H1 (cell line): Measurements from ENCODE around the gene HARS1. TPM values are rescaled to one million over a fixed set of nuclear protein-coding genes. Genes with fewer than 3 reads are reported as not detected.

Experiments used
- CTCF ChIA-PET: fragments of 300-600 bp; sonication (Branson Sonifier 250); formaldehyde crosslinking; loops from one replicate; lab custom pipeline; 2021; ENCODE audit not compliant: partially characterized antibody; lab: Charles Lee
- POLR2A ChIA-PET: fragments of 300-600 bp; sonication (Branson Sonifier 250); formaldehyde crosslinking; loops from one replicate; lab custom pipeline; 2021; ENCODE audit warnings: inconsistent platforms; ENCODE audit not compliant: partially characterized antibody; lab: Charles Lee
- DNase-seq, 2 experiments: peaks; one replicate each; pipeline versions ENCODE4 v3.0.0 to v3.0.0-alpha.2; 2010 to 2022; ENCODE audit warnings: low spot score in 2 of 2, low read depth in 1 of 2, mixed read lengths in 1 of 2
- FAIRE-seq: peaks from 2 replicates; lab custom pipeline; 2011; peaks lifted over from hg19 to GRCh38; lab: Jason Lieb, UNC
- H2AFZ ChIP-seq: 2 replicates; pipeline ENCODE4 v1.8.1; 2012; ENCODE audit warnings: low read length, inconsistent platforms
- H2AK5ac ChIP-seq: 2 replicates; pipeline ENCODE4 v1.6.1; 2013; ENCODE audit warnings: low read depth, low read length
- H2BK120ac ChIP-seq: replicated peaks from 2 replicates; pipeline ENCODE3; 2013; ENCODE audit warnings: low read depth, low read length, inconsistent platforms
- H2BK12ac ChIP-seq: 2 replicates; pipeline ENCODE4 v1.6.1; 2013; ENCODE audit warnings: low read depth, low read length
- H2BK15ac ChIP-seq: 2 replicates; pipeline ENCODE4 v1.6.1; 2013; ENCODE audit warnings: low read length
- H2BK20ac ChIP-seq: 2 replicates; pipeline ENCODE4 v1.6.1; 2013; ENCODE audit warnings: low read length
- H2BK5ac ChIP-seq: 2 replicates; pipeline ENCODE4 v1.6.1; 2013; ENCODE audit warnings: low read depth, low read length
- H3K14ac ChIP-seq: 2 replicates; pipeline ENCODE4 v1.6.1; 2013; ENCODE audit warnings: inconsistent platforms; ENCODE audit not compliant: insufficient read length
- H3K18ac ChIP-seq: 2 replicates; pipeline ENCODE4 v1.6.1; 2013; ENCODE audit warnings: low read length; ENCODE audit errors: extremely low read depth
- H3K23ac ChIP-seq: 2 replicates; pipeline ENCODE4 v1.6.1; 2013; ENCODE audit warnings: inconsistent platforms; ENCODE audit not compliant: insufficient read length
- H3K23me2 ChIP-seq: 2 replicates; pipeline ENCODE4 v1.6.1; 2013; ENCODE audit warnings: low read depth, low read length
- H3K27ac ChIP-seq: 2 replicates; pipeline ENCODE4 v1.6.1; 2011; ENCODE audit warnings: low read depth, low read length, inconsistent platforms
- H3K27me3 ChIP-seq, 4 experiments: replicated peaks in 1 of 4; 1 replicate in 1 of 4; 2 replicates in 3 of 4; pipeline versions ENCODE4 v1.6.1 to v1.8.1; 2011 to 2013; ENCODE audit warnings: low read length in 3 of 4, mild to moderate bottlenecking in 3 of 4, inconsistent platforms in 2 of 4, mixed read lengths in 2 of 4, moderate library complexity in 1 of 4; ENCODE audit not compliant: control insufficient read depth in 3 of 4, insufficient read depth in 3 of 4; ENCODE audit errors: extremely low read depth in 1 of 4
- H3K36me3 ChIP-seq, 4 experiments: 2 replicates each; pipeline versions ENCODE4 v1.6.1 to v1.8.1; 2011 to 2013; ENCODE audit warnings: mild to moderate bottlenecking in 4 of 4, low read length in 3 of 4, moderate library complexity in 2 of 4, control low read depth in 1 of 4, inconsistent platforms in 1 of 4; ENCODE audit not compliant: insufficient read depth in 4 of 4, control insufficient read depth in 2 of 4
- H3K4ac ChIP-seq: replicated peaks from 2 replicates; pipeline ENCODE3; 2013; ENCODE audit warnings: low read length, low read depth, mixed read lengths, inconsistent platforms; ENCODE audit not compliant: insufficient read length
- H3K4me1 ChIP-seq, 4 experiments: replicated peaks in 1 of 4; 1 replicate in 1 of 4; 2 replicates in 3 of 4; pipeline versions ENCODE4 v1.6.1 to v1.8.1; 2011 to 2013; ENCODE audit warnings: low read length in 3 of 4, inconsistent platforms in 2 of 4, mixed read lengths in 1 of 4; ENCODE audit not compliant: insufficient read depth in 4 of 4, control insufficient read depth in 3 of 4
- H3K4me2 ChIP-seq, 2 experiments: 2 replicates each; pipeline versions ENCODE4 v1.6.1 to v1.8.1; 2011 to 2013; ENCODE audit warnings: low read depth in 2 of 2, low read length in 2 of 2, control low read depth in 1 of 2, inconsistent platforms in 1 of 2, mild to moderate bottlenecking in 1 of 2; ENCODE audit not compliant: insufficient read depth in 1 of 2
- H3K4me3 ChIP-seq, 4 experiments: fragments of 200-600, 300-600 bp in 1 of 4; sonication (generic), shearing (Covaris generic), sonication (Bioruptor Twin) in 1 of 4; 2 replicates each; pipeline versions ENCODE4 v1.5.1 to v1.8.1; 2011 to 2016; ENCODE audit warnings: low read length in 4 of 4, low read depth in 3 of 4, control low read depth in 2 of 4, inconsistent platforms in 2 of 4, mild to moderate bottlenecking in 2 of 4, mixed read lengths in 1 of 4, moderate library complexity in 1 of 4; ENCODE audit not compliant: insufficient read depth in 2 of 4; ENCODE audit errors: extremely low read depth in 1 of 4
- H3K56ac ChIP-seq: replicated peaks from 2 replicates; pipeline ENCODE3; 2013; ENCODE audit warnings: low read depth, mild to moderate bottlenecking, mixed read lengths, low read length, inconsistent platforms; ENCODE audit not compliant: insufficient read length
- H3K79me1 ChIP-seq: 2 replicates; pipeline ENCODE4 v1.6.1; 2013; ENCODE audit warnings: low read depth, low read length, control low read depth
- H3K79me2 ChIP-seq, 2 experiments: 2 replicates each; pipeline versions ENCODE4 v1.6.1 to v1.8.1; 2012 to 2013; ENCODE audit warnings: low read length in 2 of 2, mild to moderate bottlenecking in 2 of 2, inconsistent platforms in 1 of 2; ENCODE audit not compliant: insufficient read depth in 2 of 2, control insufficient read depth in 1 of 2
- H3K9ac ChIP-seq, 4 experiments: replicated peaks in 1 of 4; 1 replicate in 1 of 4; 2 replicates in 3 of 4; pipeline versions ENCODE4 v1.6.1 to v1.8.1; 2011 to 2013; ENCODE audit warnings: low read depth in 3 of 4, low read length in 3 of 4, control low read depth in 2 of 4, mild to moderate bottlenecking in 2 of 4, moderate library complexity in 2 of 4, inconsistent platforms in 1 of 4; ENCODE audit errors: extremely low read depth in 1 of 4
- H3K9me3 ChIP-seq, 2 experiments: 2 replicates each; pipeline versions ENCODE4 v1.6.1 to v1.8.1; 2012 to 2013; ENCODE audit warnings: mild to moderate bottlenecking in 2 of 2, moderate library complexity in 2 of 2, control low read depth in 1 of 2, inconsistent platforms in 1 of 2, low read depth in 1 of 2, low read length in 1 of 2, mixed read lengths in 1 of 2; ENCODE audit not compliant: insufficient read depth in 2 of 2
- H4K20me1 ChIP-seq, 2 experiments: replicated peaks in 1 of 2; 2 replicates each; pipeline versions ENCODE3 to v1.8.1; 2011 to 2013; ENCODE audit warnings: inconsistent platforms in 2 of 2, low read length in 2 of 2, mild to moderate bottlenecking in 1 of 2; ENCODE audit not compliant: insufficient read depth in 2 of 2, control insufficient read depth in 1 of 2
- H4K5ac ChIP-seq: 2 replicates; pipeline ENCODE4 v1.6.1; 2013; ENCODE audit warnings: low read length, low read depth, mixed read lengths, inconsistent platforms; ENCODE audit not compliant: insufficient read length
- H4K8ac ChIP-seq: 2 replicates; pipeline ENCODE4 v1.8.0; 2013; ENCODE audit warnings: mild to moderate bottlenecking, moderate library complexity, low read length, inconsistent platforms; ENCODE audit not compliant: insufficient read depth; ENCODE audit errors: extremely low read depth
- H4K91ac ChIP-seq: replicated peaks from 2 replicates; pipeline ENCODE3; 2013; ENCODE audit warnings: low read length, mixed read lengths, inconsistent platforms; ENCODE audit not compliant: insufficient read length
- CEBPB ChIP-seq: IDR thresholded peaks from 2 replicates; pipeline ENCODE4 v1.6.1; 2012; ENCODE audit warnings: low read depth, low read length
- EGR1 ChIP-seq: IDR thresholded peaks from 2 replicates; pipeline ENCODE4 v1.6.1; 2011; ENCODE audit warnings: low read depth, low read length, borderline replicate concordance
- EZH2 ChIP-seq: fragments of 200-600 bp; sonication (generic); IDR thresholded peaks from 2 replicates; pipeline ENCODE4 v1.7.1; 2012; ENCODE audit warnings: low read depth, mild to moderate bottlenecking, moderate library complexity, low read length, inconsistent platforms; ENCODE audit not compliant: severe bottlenecking
- HDAC6 ChIP-seq: IDR thresholded peaks from one replicate; pipeline ENCODE4 v1.7.1; 2012; ENCODE audit warnings: low read depth, mild to moderate bottlenecking, inconsistent platforms, low read length, moderate library complexity
- JUN ChIP-seq: IDR thresholded peaks from 2 replicates; pipeline ENCODE4 v1.6.1; 2011; ENCODE audit warnings: low read depth, mild to moderate bottlenecking, improper control_type of control experiment, low read length
- NANOG ChIP-seq: IDR thresholded peaks from 2 replicates; pipeline ENCODE4 v1.6.1; 2011; ENCODE audit warnings: low read length, low read depth, mild to moderate bottlenecking, inconsistent platforms; ENCODE audit not compliant: insufficient read depth, poor library complexity, severe bottlenecking
- NRF1 ChIP-seq: IDR thresholded peaks from 2 replicates; pipeline ENCODE4 v1.6.1; 2011; ENCODE audit warnings: mild to moderate bottlenecking, low read depth, low read length, improper control_type of control experiment
- POLR2A ChIP-seq, 2 experiments: IDR thresholded peaks; 1 replicate in 1 of 2; 2 replicates in 1 of 2; pipeline ENCODE4 v1.6.1; 2011; ENCODE audit warnings: low read depth in 2 of 2, low read length in 2 of 2, mild to moderate bottlenecking in 2 of 2; ENCODE audit errors: control extremely low read depth in 1 of 2
- POU5F1 ChIP-seq: IDR thresholded peaks from 2 replicates; pipeline ENCODE4 v1.6.1; 2011; ENCODE audit warnings: low read depth, mild to moderate bottlenecking, low read length, moderate library complexity
- RNF2 ChIP-seq: fragments of 200-900, 300-1000 bp; sonication (generic); IDR thresholded peaks from 2 replicates; pipeline ENCODE4 v1.7.1; 2016; ENCODE audit warnings: borderline replicate concordance, low read depth, mild to moderate bottlenecking, antibody characterized with exemption, low read length; ENCODE audit not compliant: poor library complexity, severe bottlenecking; ENCODE audit errors: missing control alignments
- RXRA ChIP-seq: IDR thresholded peaks from 2 replicates; pipeline ENCODE4 v1.6.1; 2011; ENCODE audit warnings: low read depth, mild to moderate bottlenecking, low read length, moderate library complexity; ENCODE audit not compliant: insufficient read depth
- TCF12 ChIP-seq: IDR thresholded peaks from 2 replicates; pipeline ENCODE4 v1.6.1; 2011; ENCODE audit warnings: low read depth, mild to moderate bottlenecking, low read length
- WGBS, 2 experiments: shearing (Covaris generic) in 1 of 2; methylation state at CpG; one replicate each; pipeline versions ENCODE4 v1.1.6 to v1.1.7; 2013 to 2015; ENCODE audit warnings: low lambda C conversion rate in 2 of 2, mixed read lengths in 2 of 2, inconsistent platforms in 1 of 2, low coverage in 1 of 2, missing lambda C conversion rate in 1 of 2; ENCODE audit not compliant: insufficient replicate concordance in 2 of 2, insufficient coverage in 1 of 2, insufficient read length in 1 of 2; ENCODE audit errors: extremely low coverage in 1 of 2, missing lambda C conversion rate in 1 of 2; 5-methylcytosine and 5-hydroxymethylcytosine counted together
- polyA plus RNA-seq, 7 experiments: library from polyadenylated mRNA; depleted of rRNA in 3 of 7; stranded (reverse) in 5 of 7; unstranded in 2 of 7; fragments of >200 nt in 5 of 7; fragments of 200-250 nt in 2 of 7; gene quantifications; 1 replicate in 5 of 7; 2 replicates in 1 of 7; 4 replicates in 1 of 7; pipeline versions ENCODE4 v1.2.1 to v1.2.3, GENCODE V29; 2011 to 2013; ENCODE audit warnings: missing spikeins in 2 of 7, mixed read lengths in 2 of 7
- total RNA-seq: library from RNA; stranded (reverse); fragmentation: NEBNext Ultra II Directional; extraction: Animal tissue kit (Norgen Biotek cat#: 25700); gene quantifications from 2 replicates; pipeline ENCODE4 v1.2.1, GENCODE V29; 2021

Gene HARS1
- total and polyA plus RNA-seq, 2 of the 8 experiments (the other 6 are each of a cell fraction or from before 2014, with no cell fraction given) = 27.8 to 56.8 TPM

DNA sequence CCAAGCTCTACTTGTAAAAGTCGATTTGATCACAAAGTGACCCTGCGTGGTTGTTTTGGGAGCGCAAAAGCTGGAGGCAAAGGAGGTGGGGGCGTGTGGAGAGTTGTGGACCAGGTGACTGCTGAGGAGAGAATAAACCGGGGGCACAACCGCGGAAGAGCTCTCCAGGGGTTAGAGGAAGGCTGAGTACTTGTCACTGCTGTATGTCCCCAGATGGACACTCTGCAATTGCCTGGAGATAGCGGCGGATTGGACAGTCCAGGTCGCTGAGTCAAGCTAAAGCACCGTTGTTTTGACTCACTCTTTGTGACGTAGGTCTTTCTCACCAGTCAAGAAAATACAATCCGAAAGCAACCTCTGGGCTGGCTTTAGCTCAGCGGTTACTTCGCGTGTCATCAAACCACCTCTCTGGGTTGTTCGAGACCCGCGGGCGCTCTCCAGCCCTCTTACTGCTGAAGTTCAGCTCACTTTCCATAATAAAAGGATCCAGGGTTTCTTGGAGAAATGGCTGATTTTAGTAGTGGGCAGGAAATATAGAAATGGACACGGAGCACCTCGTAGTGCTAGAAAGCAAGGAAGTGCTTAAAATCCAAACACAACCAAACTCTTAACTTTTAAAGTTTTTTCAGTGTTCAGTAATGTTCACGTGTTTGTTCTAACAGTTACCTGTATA, 34.8 kb upstream of the HARS1 start:
- POLR2A ChIA-PET = interaction anchor here (0.6 to 1.8 kb wide), 6 partner anchors 15 to 380 kb away, joined by 3 to 7 read pairs (median 3); partner anchors contain the start of genes HARS1, HARS2, HBEGF and IK
- no peak overlapping the region for H2BK20ac ChIP-seq
- no peak overlapping the region for H2BK12ac ChIP-seq
- peak; percentile 70 for FAIRE-seq
- H3K79me2 ChIP-seq = no peaks in the 10 kb centered on the region
- no peak overlapping the region; a peak in 1 of 7 replicates for H3K9ac ChIP-seq
- peak overlapping the region; percentile 47 to 64 for H3K4me2 ChIP-seq
- whole genome bisulfite sequencing, 2 experiments = 32% methylated on average over 23 of the region's 23 CpGs; no CpG with 5 or more reads in 1 of the 2 experiments
- no peak overlapping the region for H2BK5ac ChIP-seq
- H4K5ac ChIP-seq = no peak overlapping the region
- H3K4me3 ChIP-seq = peak overlapping the region; percentile 26 to 74 (median 50)
- H3K23ac ChIP-seq = no peak overlapping the region
- no peaks in the 10 kb centered on the region for H4K20me1 ChIP-seq
- H3K36me3 ChIP-seq = no peaks in the 10 kb centered on the region
- peak; percentile 71 to 80 for DNase-seq
- no peaks in the 10 kb centered on the region for H3K4me1 ChIP-seq
- peak overlapping the region; percentile 59 for H3K56ac ChIP-seq
- no peak overlapping the region for H2BK15ac ChIP-seq
- H3K27me3 ChIP-seq = no peaks in the 10 kb centered on the region
- H3K27ac ChIP-seq = no peak overlapping the region
- no peaks in the 10 kb centered on the region; the same call in 1 of the 2 replicates for H3K23me2 ChIP-seq
- 0 out of 4 replicates have a peak, but pooled peaks cover 0 to under 1% of the 10 kb centered on the region in 2 experiments for H3K9me3 ChIP-seq
- no peaks in the 10 kb centered on the region for H3K79me1 ChIP-seq
- H3K18ac ChIP-seq = no peak overlapping the region
- no peak overlapping the region for H3K14ac ChIP-seq
- H2BK120ac ChIP-seq = no peak overlapping the region
- no peak overlapping the region for H4K91ac ChIP-seq
- H2AFZ ChIP-seq = peak overlapping the region; percentile 74; the same call in 1 of the 2 replicates
- no peak overlapping the region; the same call in 1 of the 2 replicates for H4K8ac ChIP-seq
- no peak overlapping the region for H2AK5ac ChIP-seq
- H3K4ac ChIP-seq = no peak overlapping the region
- CTCF ChIA-PET = interaction anchor here (0.7 to 1.5 kb wide), 9 partner anchors 9 to 360 kb away, joined by 3 to 5 read pairs (median 3); partner anchors contain the start of gene EIF4EBP3
- 0 out of 2 replicates have a peak, but pooled peaks have one; percentile 37 for TF ChIP-seq POU5F1
- no peak for TF ChIP-seq RNF2
- TF ChIP-seq JUN = no peak
- no peak for TF ChIP-seq HDAC6
- TF ChIP-seq POLR2A (IDR thresholded peaks at IDR 0.05; ENCODE audit: control extremely low read depth in 1 of 2, low read depth in 2 of 2, low read length in 2 of 2) = no peak
- TF ChIP-seq NRF1 = no peak
- TF ChIP-seq RXRA = no peak
- no peak for TF ChIP-seq CEBPB
- no peak for TF ChIP-seq EZH2
- TF ChIP-seq NANOG = no peak
- no peak for TF ChIP-seq EGR1
- no peak for TF ChIP-seq TCF12
